OCI-LY7 (cell line): ENCODE results near the gene NUP188. TPM values are rescaled to one million over a fixed set of nuclear protein-coding genes. Genes with fewer than 3 reads are reported as not detected.

ENCODE experiments used
- BruUV-seq: library from RNA; stranded (reverse); fragments of 400-500 nt; replicated peaks from 2 replicates; lab custom pipeline; 2021; lab: Mats Ljungman, UMichigan
- CTCF ChIA-PET: fragments of 300-600 bp; sonication (Branson Sonifier 250); formaldehyde crosslinking; loops from one replicate; lab custom pipeline; 2022; ENCODE audit warnings: antibody characterized with exemption; ENCODE audit not compliant: unreplicated experiment; lab: Charles Lee
- POLR2A ChIA-PET: fragments of 300-600 bp; sonication (Branson Sonifier 250); formaldehyde crosslinking; loops from one replicate; lab custom pipeline; 2022; ENCODE audit warnings: antibody characterized with exemption; lab: Charles Lee
- DNase-seq: peaks from one replicate; pipeline ENCODE4 v3.0.0-alpha.2; 2015; ENCODE audit warnings: low spot score
- H2AFZ ChIP-seq: fragments of 200-600 bp; sonication (generic), shearing (Covaris generic); 2 replicates; pipeline ENCODE4 v1.6.1; 2014; ENCODE audit warnings: mild to moderate bottlenecking, antibody characterized with exemption, low read length, moderate library complexity
- H3K27ac ChIP-seq: fragments of 200-600 bp; sonication (generic); 2 replicates; pipeline ENCODE4 v1.5.1; 2014; ENCODE audit warnings: mixed run types, low read depth, mild to moderate bottlenecking, moderate library complexity, low read length, inconsistent platforms; ENCODE audit not compliant: poor library complexity, severe bottlenecking
- H3K36me3 ChIP-seq: fragments of 200-600 bp; sonication (generic); 2 replicates; pipeline ENCODE4 v1.6.1; 2014; ENCODE audit warnings: mild to moderate bottlenecking, antibody characterized with exemption, low read length, moderate library complexity, mixed read lengths; ENCODE audit not compliant: insufficient read depth
- H3K4me1 ChIP-seq: fragments of 200-600 bp; sonication (generic); 2 replicates; pipeline ENCODE4 v1.5.1; 2014; ENCODE audit warnings: mild to moderate bottlenecking, low read length; ENCODE audit not compliant: insufficient read depth, poor library complexity, severe bottlenecking
- H3K4me2 ChIP-seq: fragments of 200-600 bp; sonication (generic); 2 replicates; pipeline ENCODE4 v1.6.1; 2014; ENCODE audit warnings: mild to moderate bottlenecking, low read length
- H3K4me3 ChIP-seq: fragments of 200-600 bp; sonication (generic); 2 replicates; pipeline ENCODE4 v1.5.1; 2014; ENCODE audit warnings: mild to moderate bottlenecking, low read depth, low read length; ENCODE audit not compliant: poor library complexity, severe bottlenecking
- H3K79me2 ChIP-seq: fragments of 200-600 bp; sonication (generic); 2 replicates; pipeline ENCODE4 v1.6.1; 2016; ENCODE audit warnings: low read depth, mild to moderate bottlenecking, low read length, moderate library complexity, mixed read lengths; ENCODE audit not compliant: insufficient read depth
- H3K9me2 ChIP-seq: fragments of 200-600 bp; sonication (generic); 2 replicates; pipeline ENCODE4 v1.6.1; 2016; ENCODE audit warnings: mild to moderate bottlenecking, low read length, mixed read lengths; ENCODE audit not compliant: insufficient read depth
- H3K9me3 ChIP-seq: fragments of 200-600 bp; sonication (generic); 2 replicates; pipeline ENCODE4 v1.6.1; 2014; ENCODE audit warnings: mild to moderate bottlenecking, mixed run types, low read length, mixed read lengths
- H4K20me1 ChIP-seq: fragments of 200-600 bp; sonication (generic); 2 replicates; pipeline ENCODE4 v1.6.1; 2014; ENCODE audit warnings: mild to moderate bottlenecking, antibody characterized with exemption, low read length, moderate library complexity, mixed read lengths; ENCODE audit not compliant: insufficient read depth
- CTCF ChIP-seq: fragments of 200-600 bp; sonication (generic); conservative IDR thresholded peaks from 2 replicates; pipeline ENCODE4 v1.5.1; 2014; ENCODE audit warnings: mild to moderate bottlenecking, antibody characterized with exemption, low read length, moderate library complexity, mixed read lengths
- EZH2phosphoT487 ChIP-seq: fragments of 200-600 bp; sonication (generic); IDR thresholded peaks from 2 replicates; pipeline ENCODE4 v1.6.1; 2018; ENCODE audit warnings: low read depth, borderline replicate concordance, mild to moderate bottlenecking, mixed run types, antibody characterized with exemption, low read length, moderate library complexity, mixed read lengths
- intact Hi-C: fragments of 100-400 bp; cut with micrococcal nuclease; formaldehyde crosslinking; loops from one replicate; pipeline ENCODE4 v1.10.0; 2022; ENCODE audit not compliant: unreplicated experiment
- total RNA-seq, 2 experiments: library from RNA; depleted of rRNA in 1 of 2; stranded (reverse); fragments of >200 nt in 1 of 2; shearing (Covaris generic) in 1 of 2; gene quantifications; 2 replicates each; pipeline ENCODE4 v1.2.3, GENCODE V29; 2014 to 2022

Gene NUP188
- total RNA-seq, 2 experiments from 2014 or later, result 73.6 to 83.8 TPM

- no peaks in the 10 kb centered on the region for H3K9me2 ChIP-seq
- intact Hi-C loops, result loop anchor here (5.0 to 10.0 kb wide), 3 partner anchors 199 to 371 kb away; partner anchors contain the start of genes SPTAN1 and ZDHHC12
- H3K4me3 ChIP-seq, result peak overlapping the region; percentile 79
- BruUV-seq, result no TSS peak
- H3K4me1 ChIP-seq, result peaks cover 45% of the 10 kb centered on the region
- H3K36me3 ChIP-seq, result peaks cover 26% of the 10 kb centered on the region; the same call in 1 of the 2 replicates
- no peaks in the 10 kb centered on the region for H4K20me1 ChIP-seq
- TF ChIP-seq CTCF, result no peak
- TF ChIP-seq EZH2phosphoT487, result no peak
- POLR2A ChIA-PET, result interaction anchor here (1.2 to 1.4 kb wide), 3 partner anchors 44 to 65 kb away, joined by 4 to 5 read pairs (median 5); no protein-coding TSS in a partner anchor
- H3K4me2 ChIP-seq, result peak overlapping the region; percentile 97
- peak overlapping the region; percentile 98 for H3K27ac ChIP-seq
- no peak for DNase-seq
- H2AFZ ChIP-seq, result no peak overlapping the region
- peaks cover 5% of the 10 kb centered on the region; the same call in 1 of the 2 replicates for H3K79me2 ChIP-seq
- no peaks in the 10 kb centered on the region for H3K9me3 ChIP-seq
- CTCF ChIA-PET, result no interaction called here
Measured at GRCh38 chr9:128923493-128923883, 24.0 kb upstream of the NUP188 start.

GRCh38 chr9:128927731-128928411, 19.6 kb upstream of the NUP188 start:
- H2AFZ ChIP-seq, result no peak overlapping the region
- DNase-seq, result peak; percentile 70
- peaks cover 16% of the 10 kb centered on the region; the same call in 1 of the 2 replicates for H3K36me3 ChIP-seq
- no peaks in the 10 kb centered on the region for H3K9me3 ChIP-seq
- no peaks in the 10 kb centered on the region for H4K20me1 ChIP-seq
- H3K9me2 ChIP-seq, result no peaks in the 10 kb centered on the region
- H3K79me2 ChIP-seq, result peaks cover 5% of the 10 kb centered on the region; the same call in 1 of the 2 replicates
- intact Hi-C loops, result loop anchor here (1.0 to 10.0 kb wide), 2 partner anchors 65 to 203 kb away; partner anchors contain the start of gene ZDHHC12
- no TSS peak for BruUV-seq
- TF ChIP-seq CTCF (peak; percentile 95), EZH2phosphoT487 (no peak)
- H3K4me3 ChIP-seq, result no peak overlapping the region
- peak overlapping the region; percentile 27; the same call in 1 of the 2 replicates for H3K4me2 ChIP-seq
- ChIA-PET CTCF (interaction anchor here (1.3 to 1.4 kb wide), 2 partner anchors 50 to 65 kb away, joined by 4 to 5 read pairs; no protein-coding TSS in a partner anchor), POLR2A (interaction anchor here (0.7 to 2.3 kb wide), 3 partner anchors 8 to 99 kb away, joined by 4 to 6 read pairs (median 4); no protein-coding TSS in a partner anchor)
- H3K4me1 ChIP-seq, result peaks cover 17% of the 10 kb centered on the region
- no peak overlapping the region for H3K27ac ChIP-seq
